Measurements from ENCODE around the gene TMEM8B. TPM values are rescaled to one million over a fixed set of nuclear protein-coding genes. Genes with fewer than 3 reads are reported as not detected.

The TMEM8B gene
- total RNA-seq, 1 experiment from 2014 or later, result 7.2 TPM

- no peak overlapping the region for H3K27ac ChIP-seq (ENCODE audit: low read depth, low read length)
- no peaks in the 10 kb centered on the region for H3K79me2 ChIP-seq (ENCODE audit: insufficient read depth, low read length)
- DNase-seq (ENCODE audit: low read depth, low spot score) (no peak), ATAC-seq (no peak)
- no TSS peak for BruUV-seq (replicated peaks)
- H3K4me2 ChIP-seq (ENCODE audit: low read length), result no peak overlapping the region
- CTCF ChIA-PET, result interaction anchor here (1.8 kb wide), 1 partner anchor 13 kb away, joined by 9 read pairs; no protein-coding TSS in a partner anchor
- TF ChIP-seq ELF1 (IDR thresholded peaks at IDR 0.05; ENCODE audit: borderline replicate concordance, low read depth) (no peak), EZH2phosphoT487 (IDR thresholded peaks at IDR 0.05; ENCODE audit: borderline replicate concordance) (no peak), EGR1 (IDR thresholded peaks at IDR 0.05; ENCODE audit: low read depth) (no peak), ATF3 (IDR thresholded peaks at IDR 0.05) (no peak), JUND (IDR thresholded peaks at IDR 0.05) (no peak), ZBTB33 (IDR thresholded peaks at IDR 0.05; ENCODE audit: extremely low read depth, insufficient replicate concordance, low read length) (no peak), ZFX (IDR thresholded peaks at IDR 0.05) (no peak), SP1 (IDR thresholded peaks at IDR 0.05; ENCODE audit: low read depth) (no peak), FOSL1 (IDR thresholded peaks at IDR 0.05; ENCODE audit: low read depth) (no peak)
- no peaks in the 10 kb centered on the region for H3K27me3 ChIP-seq (ENCODE audit: insufficient read depth, low read length)
- H3K9me2 ChIP-seq (ENCODE audit: insufficient read depth), result no peaks in the 10 kb centered on the region
- H3K9ac ChIP-seq (ENCODE audit: low read length), result no peak overlapping the region
- RAD21 ChIA-PET (ENCODE audit: low non-redundant PET in 1 of 2, low total read pairs in 2 of 2, uncharacterized antibody in 2 of 2, unreplicated experiment in 2 of 2), result no interaction called here
- H4K20me1 ChIP-seq (ENCODE audit: insufficient read depth), result no peaks in the 10 kb centered on the region
- no peaks in the 10 kb centered on the region for H3K9me3 ChIP-seq (ENCODE audit: control insufficient read depth in 1 of 2, insufficient read depth in 1 of 2, low read depth in 1 of 2, low read length in 2 of 2)
- POLR2A ChIA-PET, result no interaction called here
- no peak overlapping the region for H2AFZ ChIP-seq (ENCODE audit: low read depth, low read length, poor library complexity, severe bottlenecking)
- H3K36me3 ChIP-seq (ENCODE audit: control insufficient read depth in 1 of 2, insufficient read depth in 2 of 2, low read length in 2 of 2), result no peaks in the 10 kb centered on the region
- no peak overlapping the region for H3K4me3 ChIP-seq (replicated peaks in 1 of 2; ENCODE audit: low read depth in 1 of 2, low read length in 2 of 2)
- intact Hi-C loops (cut with micrococcal nuclease), result no loop called here
- peaks cover 3 to 6% of the 10 kb centered on the region in 2 experiments; a peak in 2 of 4 replicates for H3K4me1 ChIP-seq (ENCODE audit: control insufficient read depth in 1 of 2, insufficient read depth in 2 of 2, low read length in 2 of 2)
These were observed 40.7 kb downstream of the TMEM8B start for GRCh38 chr9:35869621-35870216.
